ENCODE results near the gene KCTD2.
"Not testable (repeated sequence)": the region's sequence is repeated elsewhere in the genome, so short reads cannot be mapped to it uniquely, and the experiment has no call there.

KCTD2 gene

GRCh38 chr17:75019710-75020109, 27.3 kb upstream of the KCTD2 start:
- DNase-seq (ENCODE audit: low read depth, low spot score) = no peak

- DNase-seq (ENCODE audit: low read depth, low spot score) = no peak
Measured at GRCh38 chr17:75020331-75021110, 26.5 kb upstream of the KCTD2 start.

- DNase-seq (ENCODE audit: low read depth, low spot score) = no peak
Measured at GRCh38 chr17:75024686-75025397, 22.2 kb upstream of the KCTD2 start.

- DNase-seq (ENCODE audit: low read depth, low spot score) = not testable (repeated sequence)
Measured at GRCh38 chr17:75025398-75025734, 21.7 kb upstream of the KCTD2 start.

- not testable (repeated sequence) for DNase-seq (ENCODE audit: low read depth, low spot score)
Measured at GRCh38 chr17:75026650-75027049, 20.4 kb upstream of the KCTD2 start.

- no peak for DNase-seq (ENCODE audit: low read depth, low spot score)
Measured at GRCh38 chr17:75030161-75030560, 16.9 kb upstream of the KCTD2 start.

- DNase-seq (ENCODE audit: low read depth, low spot score) = no peak
Measured at GRCh38 chr17:75031972-75032719, 14.9 kb upstream of the KCTD2 start.

GRCh38 chr17:75032720-75033280, 14.2 kb upstream of the KCTD2 start:
- DNase-seq (ENCODE audit: low read depth, low spot score) = no peak

- peak; percentile 83 for DNase-seq (ENCODE audit: low read depth, low spot score)
Measured at GRCh38 chr17:75033346-75034235, 13.4 kb upstream of the KCTD2 start.

- DNase-seq (ENCODE audit: low read depth, low spot score) = peak; percentile 88
Measured at GRCh38 chr17:75034236-75034908, 12.7 kb upstream of the KCTD2 start.

GRCh38 chr17:75036643-75037268, 10.3 kb upstream of the KCTD2 start:
- DNase-seq (ENCODE audit: low read depth, low spot score) = peak; percentile 56

GRCh38 chr17:75039238-75039637, 7.8 kb upstream of the KCTD2 start:
- DNase-seq (ENCODE audit: low read depth, low spot score) = no peak

GRCh38 chr17:75041656-75042280, 5.3 kb upstream of the KCTD2 start:
- DNase-seq (ENCODE audit: low read depth, low spot score) = no peak

GRCh38 chr17:75043789-75044188, 3.2 kb upstream of the KCTD2 start:
- DNase-seq (ENCODE audit: low read depth, low spot score) = not testable (repeated sequence)

- DNase-seq (ENCODE audit: low read depth, low spot score) = no peak
Measured at GRCh38 chr17:75044716-75045115, 2.3 kb upstream of the KCTD2 start.

GRCh38 chr17:75045946-75046406, 1.0 kb upstream of the KCTD2 start:
- DNase-seq (ENCODE audit: low read depth, low spot score) = not testable (repeated sequence)

GRCh38 chr17:75047398-75048098, 523 bp downstream of the KCTD2 start:
- no peak for DNase-seq (ENCODE audit: low read depth, low spot score)

GRCh38 chr17:75048249-75048878, 1.3 kb downstream of the KCTD2 start:
- no peak for DNase-seq (ENCODE audit: low read depth, low spot score)

Measured in activated naive CD8-positive, alpha-beta T cell treated with anti-CD3 and anti-CD28 coated beads, Interleukin-2, amount 50 U/mL, for 16 hours (primary cell).